Skeletal muscle tissue (tissue), 4 donors: ENCODE data around the gene FAM227A. TPM values are rescaled to one million over a fixed set of nuclear protein-coding genes. Genes with fewer than 3 reads are reported as not detected.
A peak's percentile ranks its signal among the peaks of the same experiment; 100 is the strongest.
"Not testable (repeated sequence)": the region's sequence is repeated elsewhere in the genome, so short reads cannot be mapped to it uniquely, and the experiment has no call there.

Experiments
- H3K27ac ChIP-seq: one replicate; pipeline ENCODE4 v1.7.0; 2013; ENCODE audit warnings: mild to moderate bottlenecking, low read depth, low read length, inconsistent platforms
- H3K27me3 ChIP-seq, 3 donors: one replicate each; pipeline ENCODE4 v1.7.0; 2013; ENCODE audit warnings: low read length in 3 of 3; ENCODE audit not compliant: control insufficient read depth in 3 of 3, insufficient read depth in 3 of 3
- H3K36me3 ChIP-seq, 3 donors: one replicate each; pipeline ENCODE4 v1.7.0; 2013; ENCODE audit warnings: low read length in 3 of 3; ENCODE audit not compliant: control insufficient read depth in 3 of 3, insufficient read depth in 3 of 3
- H3K4me1 ChIP-seq, 3 donors: one replicate each; pipeline ENCODE4 v1.7.0; 2013; ENCODE audit warnings: low read length in 3 of 3, mild to moderate bottlenecking in 3 of 3; ENCODE audit not compliant: control insufficient read depth in 3 of 3, insufficient read depth in 3 of 3
- H3K4me3 ChIP-seq, 3 donors: one replicate each; pipeline ENCODE4 v1.7.0; 2013; ENCODE audit warnings: low read length in 3 of 3
- H3K9ac ChIP-seq, 3 donors: one replicate each; pipeline ENCODE4 v1.7.0; 2013; ENCODE audit warnings: low read length in 3 of 3, mild to moderate bottlenecking in 3 of 3, moderate library complexity in 2 of 3, low read depth in 1 of 3
- H3K9me3 ChIP-seq, 3 donors: one replicate each; pipeline ENCODE4 v1.7.0; 2013; ENCODE audit warnings: low read length in 3 of 3; ENCODE audit not compliant: control insufficient read depth in 3 of 3
- total RNA-seq: library from RNA; depleted of rRNA; stranded (reverse); fragments of >200 nt; gene quantifications from one replicate; pipeline ENCODE4 v1.2.3, GENCODE V29; 2014
- donor health status: Osteomylitis.

Gene FAM227A
- total RNA-seq, 1 donor from 2014 or later: 0.52 TPM

DNA sequence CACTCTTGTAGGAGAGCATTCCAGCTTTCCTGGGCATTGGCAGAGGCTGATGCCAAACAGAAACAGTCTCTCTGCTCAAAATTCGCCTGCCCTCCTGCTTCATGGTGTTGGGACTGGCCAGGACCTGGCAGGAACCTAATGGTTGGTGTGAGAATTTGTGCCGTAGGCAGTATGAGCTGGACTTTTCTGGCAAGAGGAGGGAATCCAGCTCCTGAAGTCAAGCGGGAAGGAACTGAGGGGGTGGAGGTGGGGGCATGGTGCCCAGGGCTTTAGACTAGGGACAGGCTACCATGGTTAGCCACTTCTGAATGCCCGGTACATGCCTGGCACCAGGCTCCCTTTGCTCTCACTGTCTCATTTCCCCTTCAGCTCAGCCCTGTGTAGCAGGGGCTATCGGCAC, 18.7 kb upstream of the FAM227A start:
- no peak overlapping the region for H3K9ac ChIP-seq
- H3K4me3 ChIP-seq: no peak overlapping the region
- peaks cover 17 to 24% (median 20%) of the 10 kb centered on the region in 3 donors for H3K36me3 ChIP-seq
- H3K4me1 ChIP-seq: no peaks in the 10 kb centered on the region
- no peaks in the 10 kb centered on the region for H3K27me3 ChIP-seq
- H3K9me3 ChIP-seq: no peaks in the 10 kb centered on the region
- no peak overlapping the region for H3K27ac ChIP-seq

DNA sequence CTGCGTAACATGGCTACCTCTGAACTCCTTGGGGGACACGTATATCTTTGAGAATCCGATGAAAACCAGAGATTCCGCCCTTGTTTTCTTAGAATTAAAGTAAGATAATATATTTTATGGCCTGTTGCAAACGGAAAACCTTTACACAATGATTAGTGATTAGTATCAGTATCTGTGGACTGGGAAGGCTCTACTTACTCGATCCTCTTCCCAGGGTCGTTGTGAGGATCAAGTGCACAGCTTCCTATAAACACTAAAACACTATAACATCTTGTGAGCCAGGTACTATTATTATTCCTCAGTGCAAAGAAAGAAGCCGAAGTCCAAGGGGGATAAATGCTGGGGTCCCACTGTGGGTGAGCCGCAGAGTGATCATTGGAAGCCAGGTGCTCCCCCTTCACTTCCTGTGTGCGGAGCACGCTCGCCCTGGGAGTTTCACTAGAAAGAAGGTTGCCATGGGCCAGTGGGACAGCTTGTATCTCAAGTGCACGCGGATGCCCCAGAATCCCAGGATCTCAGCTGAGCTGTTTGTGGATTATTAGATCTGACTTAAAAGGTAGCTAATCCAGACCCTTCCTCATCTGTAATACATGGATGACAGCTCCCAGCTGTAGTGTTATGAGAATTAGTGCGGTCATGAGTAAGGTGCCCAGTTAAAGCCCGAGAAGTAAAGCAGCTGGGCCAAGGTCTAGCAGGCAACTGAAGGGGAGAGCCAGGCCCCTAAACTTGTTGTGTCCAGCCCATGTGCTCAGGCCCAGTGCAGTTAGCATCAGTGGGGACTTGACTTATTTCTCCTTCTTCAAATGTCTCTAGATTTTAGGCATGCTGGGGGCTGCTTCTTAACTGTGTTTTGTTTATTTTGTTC, 1.1 kb upstream of the FAM227A start:
- H3K9me3 ChIP-seq: no peaks in the 10 kb centered on the region
- no peaks in the 10 kb centered on the region for H3K36me3 ChIP-seq
- H3K4me3 ChIP-seq: peak overlapping the region; percentile 82 to 94 (median 91)
- peak overlapping the region; percentile 93 for H3K27ac ChIP-seq
- H3K27me3 ChIP-seq: no peaks in the 10 kb centered on the region
- H3K4me1 ChIP-seq: peaks cover 13 to 14% (median 14%) of the 10 kb centered on the region in 3 donors
- H3K9ac ChIP-seq: peak overlapping the region; percentile 94 to 97 (median 96)

DNA sequence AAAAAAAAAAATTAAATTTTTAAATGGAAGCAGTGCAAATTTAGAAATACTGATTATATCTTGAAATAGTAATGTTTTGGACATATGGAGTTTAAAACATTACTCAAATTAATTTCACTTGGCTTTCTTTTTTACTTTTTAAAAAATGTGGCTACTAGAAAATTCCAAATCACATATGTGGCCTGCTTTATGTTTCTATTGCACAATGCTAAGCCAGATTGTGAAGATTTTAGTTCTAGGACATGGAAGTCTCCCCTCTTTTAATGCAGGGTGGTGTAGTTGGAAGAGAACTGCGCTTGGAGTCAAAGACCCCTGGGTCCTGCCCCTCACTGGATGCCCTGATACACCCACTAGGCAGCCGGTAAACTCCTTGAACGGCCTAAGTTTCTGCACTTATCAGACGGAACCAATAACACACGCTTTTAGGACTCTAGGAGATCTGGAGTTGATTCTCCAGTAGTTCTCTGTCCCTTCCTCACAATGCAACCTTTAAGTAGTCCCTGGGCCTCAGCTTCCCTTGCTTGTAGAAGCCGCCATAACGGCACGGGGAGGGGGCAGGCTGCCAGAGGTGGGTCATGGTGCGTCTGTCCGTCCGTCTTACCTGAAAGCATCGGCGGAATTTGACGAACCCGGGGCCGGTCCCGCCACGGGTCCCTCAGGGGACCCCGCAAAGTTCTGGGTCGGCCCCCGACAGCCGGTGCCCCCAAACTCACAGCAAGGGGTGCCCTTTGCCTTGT, 505 bp downstream of the FAM227A start:
- Histone ChIP-seq H3K4me3 (peak overlapping the region; percentile 82 to 94 (median 91)), H3K9ac (peak overlapping the region; percentile 94 to 97 (median 96)), H3K27ac (peak overlapping the region; percentile 93), H3K36me3 (no peaks in the 10 kb centered on the region), H3K9me3 (no peaks in the 10 kb centered on the region), H3K27me3 (no peaks in the 10 kb centered on the region), H3K4me1 (peaks cover 13 to 14% (median 14%) of the 10 kb centered on the region in 3 donors)

DNA sequence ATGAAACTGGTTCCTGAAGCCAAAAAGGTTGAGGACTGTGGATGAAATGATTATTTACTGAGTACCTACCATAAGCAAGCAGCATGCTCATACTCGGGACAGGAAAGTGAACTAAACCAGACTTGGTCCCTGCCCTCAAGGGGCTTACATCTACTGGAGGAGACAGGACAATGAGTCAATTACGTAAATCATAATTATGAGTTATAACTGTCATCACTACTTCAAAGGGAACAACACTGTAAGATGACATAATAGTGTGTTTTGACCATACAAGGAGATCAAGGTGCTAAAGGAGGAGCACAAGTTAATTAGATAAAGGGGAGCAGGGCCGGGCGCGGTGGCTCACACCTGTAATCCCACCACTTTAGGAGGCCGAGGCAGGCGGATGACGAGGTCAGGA, 2.5 kb downstream of the FAM227A start:
- no peaks in the 10 kb centered on the region for H3K36me3 ChIP-seq
- no peak overlapping the region for H3K9ac ChIP-seq
- H3K27ac ChIP-seq: no peak overlapping the region
- no peak overlapping the region for H3K4me3 ChIP-seq
- no peaks in the 10 kb centered on the region for H3K27me3 ChIP-seq
- peaks cover 13 to 14% (median 14%) of the 10 kb centered on the region in 3 donors for H3K4me1 ChIP-seq
- H3K9me3 ChIP-seq: no peaks in the 10 kb centered on the region

DNA sequence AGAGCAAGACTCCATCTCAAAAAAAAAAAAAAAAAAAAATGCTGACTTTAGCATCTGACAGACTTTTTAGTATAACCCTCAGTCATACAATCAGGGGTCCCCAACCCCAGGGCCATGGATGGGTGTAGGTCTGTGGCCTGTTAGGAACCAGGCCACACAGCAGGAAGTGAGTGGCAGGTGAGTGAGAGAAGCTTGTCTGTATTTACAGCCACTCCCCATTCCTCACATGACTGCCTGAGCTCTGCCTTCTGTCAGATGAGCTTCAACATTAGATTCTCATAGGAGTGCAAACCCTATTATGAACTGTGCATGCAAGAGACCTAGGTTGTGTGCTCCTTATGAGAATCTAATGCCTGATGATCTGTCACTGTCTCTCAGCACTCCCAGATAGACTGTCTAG, 3.3 kb downstream of the FAM227A start:
- H3K4me3 ChIP-seq: no peak overlapping the region
- H3K27me3 ChIP-seq: no peaks in the 10 kb centered on the region
- H3K9ac ChIP-seq: no peak overlapping the region
- H3K9me3 ChIP-seq: no peaks in the 10 kb centered on the region
- no peaks in the 10 kb centered on the region for H3K36me3 ChIP-seq
- H3K27ac ChIP-seq: no peak overlapping the region
- H3K4me1 ChIP-seq: peaks cover 13 to 14% (median 14%) of the 10 kb centered on the region in 3 donors

DNA sequence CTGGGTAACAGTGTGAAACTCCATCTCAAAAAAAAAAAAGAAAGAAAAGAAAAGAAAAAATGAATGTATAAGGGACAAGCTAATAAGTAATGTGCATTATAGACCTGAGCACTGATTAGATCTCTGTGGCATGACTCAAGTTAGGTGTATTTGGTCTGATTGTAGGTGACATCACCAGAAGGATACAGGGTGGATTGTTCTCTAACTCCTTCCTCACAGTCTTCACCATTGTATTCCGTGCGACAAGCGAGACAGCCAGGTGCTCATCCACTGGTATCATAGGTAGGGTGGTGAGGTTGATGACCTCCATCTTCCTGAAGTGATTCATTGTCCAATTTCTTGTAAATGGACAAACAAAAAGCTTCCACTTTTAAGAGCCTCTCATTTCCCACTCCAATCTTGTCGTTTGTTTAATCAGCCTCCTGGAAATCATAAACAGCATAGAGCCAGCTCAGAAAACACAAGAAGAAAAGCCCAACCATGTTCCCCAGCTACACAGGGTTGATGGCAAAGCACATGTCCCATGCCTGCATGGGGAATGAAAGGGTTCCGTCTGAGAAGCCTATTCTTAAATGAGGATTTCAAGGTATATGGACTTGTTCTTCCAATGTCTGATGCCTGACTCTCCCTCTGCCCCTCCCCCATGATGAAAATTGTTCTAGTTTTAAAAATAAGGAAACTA, 6.2 kb downstream of the FAM227A start:
- no peak overlapping the region for H3K27ac ChIP-seq
- H3K9me3 ChIP-seq: no peaks in the 10 kb centered on the region

DNA sequence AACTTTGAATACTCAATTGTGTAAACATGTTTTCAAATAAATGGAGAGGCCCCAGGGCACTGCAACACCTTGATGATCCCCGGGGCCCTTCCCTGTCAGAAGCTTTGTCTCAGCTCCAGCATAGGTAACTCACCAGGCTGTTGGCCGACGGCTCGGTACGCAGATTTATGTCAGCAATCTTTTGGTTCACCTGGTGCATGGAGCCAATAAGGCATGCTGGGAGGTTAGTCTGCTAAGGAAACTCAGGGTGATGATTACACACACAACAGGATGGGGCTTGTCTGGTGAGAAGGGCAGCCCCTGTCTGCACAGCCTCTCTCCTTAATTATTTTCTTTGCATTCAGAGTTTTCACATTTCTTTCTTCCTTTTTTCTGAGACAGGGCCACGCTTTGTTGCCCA, 10.8 kb downstream of the FAM227A start:
- no peaks in the 10 kb centered on the region for H3K36me3 ChIP-seq
- no peak overlapping the region for H3K9ac ChIP-seq
- H3K4me3 ChIP-seq: no peak overlapping the region
- H3K9me3 ChIP-seq: no peaks in the 10 kb centered on the region
- H3K27ac ChIP-seq: no peak overlapping the region
- no peaks in the 10 kb centered on the region for H3K4me1 ChIP-seq
- H3K27me3 ChIP-seq: no peaks in the 10 kb centered on the region

More for the DNA sequence above, 6.2 kb downstream of the FAM227A start:
- H3K4me1 ChIP-seq: no peaks in the 10 kb centered on the region
- no peak overlapping the region for H3K9ac ChIP-seq
- H3K27me3 ChIP-seq: no peaks in the 10 kb centered on the region
- no peak overlapping the region for H3K4me3 ChIP-seq
- no peaks in the 10 kb centered on the region for H3K36me3 ChIP-seq

DNA sequence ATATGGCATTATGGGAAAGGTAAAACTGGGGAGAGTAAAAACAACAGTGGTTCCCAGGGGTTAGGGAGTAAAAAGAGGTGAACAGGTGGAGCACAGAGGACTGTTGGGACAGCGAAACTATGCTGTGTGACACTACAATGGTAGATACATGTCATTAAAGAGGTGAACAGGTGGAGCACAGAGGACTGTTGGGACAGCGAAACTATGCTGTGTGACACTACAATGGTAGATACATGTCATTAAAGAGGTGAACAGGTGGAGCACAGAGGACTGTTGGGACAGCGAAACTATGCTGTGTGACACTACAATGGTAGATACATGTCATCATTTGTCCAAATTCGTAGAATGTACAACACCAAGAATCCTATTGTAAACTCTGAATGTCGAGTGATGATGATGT, 11.9 kb downstream of the FAM227A start:
- H3K27ac ChIP-seq, H3K4me1 ChIP-seq, H3K36me3 ChIP-seq, H3K27me3 ChIP-seq, H3K9ac ChIP-seq, H3K4me3 ChIP-seq, H3K9me3 ChIP-seq: not testable (repeated sequence)

DNA sequence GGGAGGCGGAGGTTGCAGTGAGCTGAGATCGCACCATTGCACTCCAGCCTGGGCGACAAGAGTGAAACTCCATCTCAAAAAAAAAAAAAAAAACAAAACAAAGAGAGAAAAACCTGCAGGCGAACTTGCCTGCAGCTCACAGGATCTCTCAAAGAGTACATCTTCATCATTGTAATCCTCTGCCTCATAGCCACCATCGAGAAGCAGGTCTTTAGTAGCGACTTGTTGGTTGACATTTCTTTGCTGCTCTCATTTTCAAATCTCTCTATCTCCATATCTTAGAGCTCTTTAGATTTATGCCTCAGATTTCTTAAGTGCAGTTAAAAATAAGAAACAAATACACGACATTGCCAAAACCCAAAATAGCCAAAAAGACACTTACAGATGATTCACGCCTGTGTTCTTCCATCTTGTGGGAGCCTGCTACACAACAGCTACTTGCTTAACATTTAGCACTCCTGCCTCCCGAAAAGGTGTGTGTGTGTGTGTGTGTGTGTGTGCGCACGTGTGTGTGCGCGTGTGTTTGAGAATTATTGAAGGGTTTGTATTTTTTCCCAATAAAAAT, 14.6 kb downstream of the FAM227A start:
- Histone ChIP-seq H3K4me3 (no peak overlapping the region), H3K36me3 (no peaks in the 10 kb centered on the region), H3K27me3 (no peaks in the 10 kb centered on the region), H3K9me3 (no peaks in the 10 kb centered on the region), H3K4me1 (no peaks in the 10 kb centered on the region), H3K9ac (no peak overlapping the region), H3K27ac (no peak overlapping the region)
